Peyer's patch (tissue), 4 donors: ENCODE results near the gene KBTBD12. TPM values are rescaled to one million over a fixed set of nuclear protein-coding genes. Genes with fewer than 3 reads are reported as not detected.

Source experiments
- DNase-seq, 3 donors: peaks; one replicate each; pipeline ENCODE4 v3.0.0-alpha.2; 2017 to 2019
- H3K27ac ChIP-seq, 4 donors: fragments of 200-600 bp; sonication (generic); one replicate each; pipeline ENCODE4 v1.5.1; 2016 to 2019
- H3K27me3 ChIP-seq, 2 donors: fragments of 200-600 bp; sonication (generic); one replicate each; pipeline ENCODE4 v1.5.1; 2019
- H3K36me3 ChIP-seq, 3 donors: fragments of 200-600 bp; sonication (generic); one replicate each; pipeline ENCODE4 v1.5.1; 2016 to 2019
- H3K4me1 ChIP-seq, 4 donors: fragments of 200-600 bp; sonication (generic); one replicate each; pipeline ENCODE4 v1.5.1; 2016 to 2019
- H3K4me3 ChIP-seq, 4 donors: fragments of 200-600 bp; sonication (generic); 1 replicate in 3 of 4; 2 replicates in 1 of 4; pipeline ENCODE4 v1.5.1; 2016 to 2019; ENCODE audit warnings: mild to moderate bottlenecking in 1 of 4
- H3K9me3 ChIP-seq, 4 donors: fragments of 200-600 bp; sonication (generic); one replicate each; pipeline ENCODE4 v1.5.1; 2016 to 2019; ENCODE audit warnings: mild to moderate bottlenecking in 1 of 4
- POLR2A ChIP-seq, 2 donors: fragments of 450-650 bp; IDR thresholded peaks; one replicate each; pipeline ENCODE4 v1.5.1; 2017; ENCODE audit warnings: antibody characterized with exemption in 2 of 2, mild to moderate bottlenecking in 2 of 2, moderate library complexity in 2 of 2
- total RNA-seq, 4 donors: library from RNA; depleted of rRNA; stranded (reverse); fragments of >200 nt; gene quantifications; one replicate each; pipeline ENCODE4 v1.1.0, GENCODE V29; 2016
- TF ChIP-seq, protein P1 (sequence below), 6 experiments: fragments of 450-650 bp in 4 of 6; fragments of 200-600 bp in 2 of 6; sonication (generic) in 1 of 6; IDR thresholded peaks; one replicate each; pipeline ENCODE4 v1.5.1; 2017 to 2019; ENCODE audit warnings: antibody characterized with exemption in 6 of 6, mild to moderate bottlenecking in 3 of 6, moderate library complexity in 1 of 6

The KBTBD12 gene
- total RNA-seq, 4 donors from 2014 or later, result 1.5 to 3.5 (median 2.8) TPM

DNA sequence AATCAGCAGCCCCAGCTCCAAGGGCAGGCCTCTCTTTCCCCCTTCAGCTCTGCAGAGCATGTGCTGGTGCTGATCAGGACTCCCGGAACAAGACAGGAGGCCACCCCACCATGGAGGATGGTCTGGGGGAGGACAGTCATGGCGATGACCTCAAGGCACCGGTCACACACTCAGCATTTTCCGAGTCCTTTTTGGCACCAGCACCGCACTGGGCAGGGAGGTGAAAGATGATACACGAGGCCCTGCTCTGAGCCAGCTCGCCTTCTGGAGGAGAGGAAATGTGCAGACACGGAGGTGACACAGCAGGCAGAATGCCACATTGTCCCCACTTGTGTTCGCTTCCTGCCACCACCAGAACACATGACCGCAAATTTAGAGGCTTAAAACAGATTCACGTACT, 75.4 kb downstream of the KBTBD12 start:
- H3K4me1 ChIP-seq, result no peaks in the 10 kb centered on the region
- H3K9me3 ChIP-seq, result no peaks in the 10 kb centered on the region
- no peak for DNase-seq
- H3K36me3 ChIP-seq, result no peaks in the 10 kb centered on the region
- no peak overlapping the region for H3K27ac ChIP-seq
- TF ChIP-seq POLR2A (IDR thresholded peaks at IDR 0.05), result no peak
- TF ChIP-seq, protein P1, sequence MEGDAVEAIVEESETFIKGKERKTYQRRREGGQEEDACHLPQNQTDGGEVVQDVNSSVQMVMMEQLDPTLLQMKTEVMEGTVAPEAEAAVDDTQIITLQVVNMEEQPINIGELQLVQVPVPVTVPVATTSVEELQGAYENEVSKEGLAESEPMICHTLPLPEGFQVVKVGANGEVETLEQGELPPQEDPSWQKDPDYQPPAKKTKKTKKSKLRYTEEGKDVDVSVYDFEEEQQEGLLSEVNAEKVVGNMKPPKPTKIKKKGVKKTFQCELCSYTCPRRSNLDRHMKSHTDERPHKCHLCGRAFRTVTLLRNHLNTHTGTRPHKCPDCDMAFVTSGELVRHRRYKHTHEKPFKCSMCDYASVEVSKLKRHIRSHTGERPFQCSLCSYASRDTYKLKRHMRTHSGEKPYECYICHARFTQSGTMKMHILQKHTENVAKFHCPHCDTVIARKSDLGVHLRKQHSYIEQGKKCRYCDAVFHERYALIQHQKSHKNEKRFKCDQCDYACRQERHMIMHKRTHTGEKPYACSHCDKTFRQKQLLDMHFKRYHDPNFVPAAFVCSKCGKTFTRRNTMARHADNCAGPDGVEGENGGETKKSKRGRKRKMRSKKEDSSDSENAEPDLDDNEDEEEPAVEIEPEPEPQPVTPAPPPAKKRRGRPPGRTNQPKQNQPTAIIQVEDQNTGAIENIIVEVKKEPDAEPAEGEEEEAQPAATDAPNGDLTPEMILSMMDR (IDR thresholded peaks at IDR 0.05), result no peak
- H3K27me3 ChIP-seq, result no peaks in the 10 kb centered on the region
- no peak overlapping the region for H3K4me3 ChIP-seq

DNA sequence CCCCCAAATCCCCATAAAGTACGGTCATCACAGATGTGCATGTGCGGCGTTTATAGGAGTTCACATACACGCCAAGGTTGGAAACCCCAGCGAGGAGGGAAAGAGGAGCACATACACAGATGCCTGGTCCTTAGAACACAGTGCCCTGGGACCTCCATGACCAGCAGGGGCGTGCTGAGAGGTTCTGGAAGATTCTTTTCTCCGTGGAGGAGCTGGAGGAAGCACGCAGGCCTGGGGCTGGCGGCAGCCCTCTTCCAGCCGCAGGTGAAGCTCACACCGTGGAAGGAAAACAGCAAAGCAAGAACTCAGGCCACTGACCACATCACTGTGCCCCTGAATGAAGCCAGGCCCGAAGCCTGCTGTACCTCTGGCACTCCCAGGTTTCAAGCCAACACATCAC, 76.2 kb downstream of the KBTBD12 start:
- H3K27me3 ChIP-seq, result no peaks in the 10 kb centered on the region
- TF ChIP-seq, protein P1 (IDR thresholded peaks at IDR 0.05), result no peak
- no peak for TF ChIP-seq POLR2A (IDR thresholded peaks at IDR 0.05)
- H3K9me3 ChIP-seq, result no peaks in the 10 kb centered on the region

DNA sequence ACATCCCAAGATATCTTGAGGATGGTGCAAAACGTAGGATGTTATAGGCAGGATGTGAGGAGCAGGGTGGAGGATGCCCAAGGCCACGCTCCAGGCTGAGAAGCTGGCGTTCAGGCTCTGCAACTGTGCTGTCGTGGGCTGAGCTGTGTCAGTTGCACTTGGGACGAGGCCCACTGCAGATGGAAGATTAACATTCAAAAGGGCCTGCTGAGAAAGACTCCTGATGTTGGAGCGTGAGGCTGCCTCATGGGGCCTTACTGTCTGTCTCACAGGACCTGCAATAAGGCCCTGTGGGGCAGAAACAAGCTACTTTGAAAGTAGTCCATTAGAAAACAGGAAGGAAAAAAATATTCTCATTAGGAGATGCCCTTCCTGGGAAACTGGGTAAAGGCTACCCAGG, 76.6 kb downstream of the KBTBD12 start:
- H3K4me1 ChIP-seq, result no peaks in the 10 kb centered on the region
- no peaks in the 10 kb centered on the region for H3K27me3 ChIP-seq
- H3K9me3 ChIP-seq, result no peaks in the 10 kb centered on the region
- TF ChIP-seq, protein P1 (IDR thresholded peaks at IDR 0.05), result no peak
- no peak for TF ChIP-seq POLR2A (IDR thresholded peaks at IDR 0.05)
- no peak overlapping the region for H3K4me3 ChIP-seq
- H3K27ac ChIP-seq, result no peak overlapping the region
- no peaks in the 10 kb centered on the region for H3K36me3 ChIP-seq
- DNase-seq, result no peak

More for the DNA sequence above, 76.2 kb downstream of the KBTBD12 start:
- no peak overlapping the region for H3K27ac ChIP-seq
- no peaks in the 10 kb centered on the region for H3K4me1 ChIP-seq
- H3K4me3 ChIP-seq, result no peak overlapping the region
- no peak for DNase-seq
- no peaks in the 10 kb centered on the region for H3K36me3 ChIP-seq

DNA sequence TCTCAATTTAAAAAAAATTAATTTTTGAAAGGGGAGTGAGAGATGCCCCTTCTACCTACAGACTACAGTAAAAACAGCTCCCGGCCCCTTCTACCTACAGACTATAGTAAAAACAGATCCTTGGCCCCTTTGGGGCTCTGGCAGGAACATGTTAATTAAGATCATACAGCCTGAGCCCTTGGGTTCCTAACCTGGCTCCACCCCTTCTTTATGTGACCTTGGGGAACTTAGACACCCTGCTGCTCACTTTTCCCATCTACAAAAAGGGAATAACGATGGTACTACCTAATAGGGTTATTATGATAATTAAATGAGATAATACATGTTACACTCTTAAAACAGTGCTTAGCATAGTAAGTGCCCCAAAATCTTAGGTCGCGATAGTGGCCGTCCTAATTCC, 77.1 kb downstream of the KBTBD12 start:
- Histone ChIP-seq H3K4me3 (no peak overlapping the region), H3K9me3 (no peaks in the 10 kb centered on the region), H3K4me1 (no peaks in the 10 kb centered on the region), H3K27ac (no peak overlapping the region), H3K27me3 (no peaks in the 10 kb centered on the region), H3K36me3 (no peaks in the 10 kb centered on the region)
- no peak for TF ChIP-seq POLR2A (IDR thresholded peaks at IDR 0.05)
- TF ChIP-seq, protein P1 (IDR thresholded peaks at IDR 0.05), result no peak
- DNase-seq, result no peak

DNA sequence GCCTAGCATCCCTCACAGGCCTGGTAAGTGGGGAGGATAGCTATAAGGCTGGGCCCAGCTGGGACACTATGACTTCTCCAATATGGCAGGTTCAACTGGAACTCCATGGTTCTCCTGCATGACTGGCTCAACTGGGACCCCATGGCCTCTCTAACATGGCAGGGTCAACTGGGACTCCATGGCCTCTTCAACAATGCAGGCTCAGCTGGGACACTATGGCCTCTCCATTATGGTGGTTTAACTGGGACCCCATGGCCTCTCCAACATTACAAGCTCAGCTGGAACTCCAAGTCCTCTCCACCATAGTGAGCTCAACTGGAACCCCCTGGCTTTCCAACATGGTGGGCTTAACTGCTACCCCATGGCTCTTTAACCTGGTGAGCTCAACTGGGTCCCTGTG, 79.0 kb downstream of the KBTBD12 start:
- H3K4me1 ChIP-seq, result no peaks in the 10 kb centered on the region
- no peak overlapping the region for H3K4me3 ChIP-seq
- no peak overlapping the region for H3K27ac ChIP-seq
- no peaks in the 10 kb centered on the region for H3K27me3 ChIP-seq
- H3K9me3 ChIP-seq, result no peaks in the 10 kb centered on the region
- H3K36me3 ChIP-seq, result no peaks in the 10 kb centered on the region
- DNase-seq, result no peak
- no peak for TF ChIP-seq POLR2A (IDR thresholded peaks at IDR 0.05)
- TF ChIP-seq, protein P1 (IDR thresholded peaks at IDR 0.05), result no peak

DNA sequence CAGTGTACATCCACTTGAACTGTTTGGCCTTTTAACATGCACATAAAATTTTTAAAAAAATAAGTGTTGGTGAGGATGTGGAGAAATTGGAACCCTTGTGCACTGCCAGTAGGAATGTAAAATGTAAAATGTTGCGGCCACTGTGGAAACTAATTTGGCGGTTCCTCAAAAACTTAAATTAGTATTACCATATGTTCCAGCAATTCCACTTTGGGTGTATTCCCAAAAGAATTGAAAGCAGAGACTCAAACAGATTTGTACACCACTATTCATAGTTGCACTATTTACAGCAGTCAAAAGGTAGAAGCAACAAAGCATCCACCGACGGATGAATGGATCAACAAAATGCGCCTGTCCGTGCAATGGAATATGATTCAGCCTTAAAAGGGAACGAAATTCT, 82.0 kb downstream of the KBTBD12 start:
- Histone ChIP-seq H3K36me3 (no peaks in the 10 kb centered on the region), H3K4me1 (no peaks in the 10 kb centered on the region), H3K27ac (no peak overlapping the region), H3K4me3 (no peak overlapping the region), H3K9me3 (no peaks in the 10 kb centered on the region), H3K27me3 (no peaks in the 10 kb centered on the region)
- no peak for DNase-seq
- TF ChIP-seq, protein P1 (IDR thresholded peaks at IDR 0.05), result no peak
- TF ChIP-seq POLR2A (IDR thresholded peaks at IDR 0.05), result no peak
